ENCODE results near the gene LRCH1.

- TF ChIP-seq CTCF (CRISPR knock-in tag; IDR thresholded peaks at IDR 0.05) = no peak
- TF ChIP-seq RXRA (CRISPR knock-in tag; IDR thresholded peaks at IDR 0.05) = no peak
- TF ChIP-seq POLR2AphosphoS5 (IDR thresholded peaks at IDR 0.05; ENCODE audit: low read depth, low read length) = no peak
- TF ChIP-seq YY1 (IDR thresholded peaks at IDR 0.05; ENCODE audit: insufficient read depth, insufficient replicate concordance, low read depth, low read length) = no peak
- TF ChIP-seq MAFK (conservative IDR thresholded peaks at IDR 0.05 in 1 of 2, IDR thresholded peaks at IDR 0.05 in 1 of 2; ENCODE audit: low read length in 2 of 2) = no peak
- TF ChIP-seq ELF1 (CRISPR knock-in tag; IDR thresholded peaks at IDR 0.05) = no peak
- no peak for TF ChIP-seq TBP (CRISPR knock-in tag; IDR thresholded peaks at IDR 0.05)
- TF ChIP-seq, protein P1, sequence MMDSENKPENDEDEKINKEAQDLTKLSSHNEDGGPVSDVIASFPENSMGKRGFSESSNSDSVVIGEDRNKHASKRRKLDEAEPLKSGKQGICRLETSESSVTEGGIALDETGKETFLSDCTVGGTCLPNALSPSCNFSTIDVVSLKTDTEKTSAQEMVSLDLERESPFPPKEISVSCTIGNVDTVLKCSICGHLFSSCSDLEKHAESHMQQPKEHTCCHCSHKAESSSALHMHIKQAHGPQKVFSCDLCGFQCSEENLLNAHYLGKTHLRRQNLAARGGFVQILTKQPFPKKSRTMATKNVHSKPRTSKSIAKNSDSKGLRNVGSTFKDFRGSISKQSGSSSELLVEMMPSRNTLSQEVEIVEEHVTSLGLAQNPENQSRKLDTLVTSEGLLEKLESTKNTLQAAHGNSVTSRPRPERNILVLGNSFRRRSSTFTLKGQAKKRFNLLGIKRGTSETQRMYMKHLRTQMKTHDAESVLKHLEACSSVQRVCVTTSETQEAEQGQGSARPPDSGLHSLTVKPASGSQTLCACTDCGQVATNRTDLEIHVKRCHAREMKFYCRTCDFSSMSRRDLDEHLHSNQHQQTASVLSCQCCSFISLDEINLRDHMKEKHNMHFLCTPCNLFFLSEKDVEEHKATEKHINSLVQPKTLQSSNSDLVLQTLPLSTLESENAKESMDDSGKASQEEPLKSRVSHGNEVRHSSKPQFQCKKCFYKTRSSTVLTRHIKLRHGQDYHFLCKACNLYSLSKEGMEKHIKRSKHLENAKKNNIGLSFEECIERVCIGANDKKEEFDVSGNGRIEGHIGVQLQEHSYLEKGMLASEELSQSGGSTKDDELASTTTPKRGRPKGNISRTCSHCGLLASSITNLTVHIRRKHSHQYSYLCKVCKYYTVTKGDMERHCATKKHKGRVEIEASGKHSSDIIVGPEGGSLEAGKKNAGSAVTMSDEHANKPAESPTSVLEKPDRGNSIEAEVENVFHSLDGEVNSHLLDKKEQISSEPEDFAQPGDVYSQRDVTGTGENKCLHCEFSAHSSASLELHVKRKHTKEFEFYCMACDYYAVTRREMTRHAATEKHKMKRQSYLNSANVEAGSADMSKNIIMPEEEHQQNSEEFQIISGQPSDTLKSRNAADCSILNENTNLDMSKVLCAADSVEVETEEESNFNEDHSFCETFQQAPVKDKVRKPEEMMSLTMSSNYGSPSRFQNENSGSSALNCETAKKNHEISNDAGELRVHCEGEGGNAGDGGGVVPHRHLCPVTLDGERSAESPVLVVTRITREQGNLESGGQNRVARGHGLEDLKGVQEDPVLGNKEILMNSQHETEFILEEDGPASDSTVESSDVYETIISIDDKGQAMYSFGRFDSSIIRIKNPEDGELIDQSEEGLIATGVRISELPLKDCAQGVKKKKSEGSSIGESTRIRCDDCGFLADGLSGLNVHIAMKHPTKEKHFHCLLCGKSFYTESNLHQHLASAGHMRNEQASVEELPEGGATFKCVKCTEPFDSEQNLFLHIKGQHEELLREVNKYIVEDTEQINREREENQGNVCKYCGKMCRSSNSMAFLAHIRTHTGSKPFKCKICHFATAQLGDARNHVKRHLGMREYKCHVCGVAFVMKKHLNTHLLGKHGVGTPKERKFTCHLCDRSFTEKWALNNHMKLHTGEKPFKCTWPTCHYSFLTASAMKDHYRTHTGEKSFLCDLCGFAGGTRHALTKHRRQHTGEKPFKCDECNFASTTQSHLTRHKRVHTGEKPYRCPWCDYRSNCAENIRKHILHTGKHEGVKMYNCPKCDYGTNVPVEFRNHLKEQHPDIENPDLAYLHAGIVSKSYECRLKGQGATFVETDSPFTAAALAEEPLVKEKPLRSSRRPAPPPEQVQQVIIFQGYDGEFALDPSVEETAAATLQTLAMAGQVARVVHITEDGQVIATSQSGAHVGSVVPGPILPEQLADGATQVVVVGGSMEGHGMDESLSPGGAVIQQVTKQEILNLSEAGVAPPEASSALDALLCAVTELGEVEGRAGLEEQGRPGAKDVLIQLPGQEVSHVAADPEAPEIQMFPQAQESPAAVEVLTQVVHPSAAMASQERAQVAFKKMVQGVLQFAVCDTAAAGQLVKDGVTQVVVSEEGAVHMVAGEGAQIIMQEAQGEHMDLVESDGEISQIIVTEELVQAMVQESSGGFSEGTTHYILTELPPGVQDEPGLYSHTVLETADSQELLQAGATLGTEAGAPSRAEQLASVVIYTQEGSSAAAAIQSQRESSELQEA (CRISPR knock-in tag; IDR thresholded peaks at IDR 0.05; ENCODE audit: not compliant biosample characterization) = no peak
- TF ChIP-seq TCF12 (IDR thresholded peaks at IDR 0.05) = no peak
- TF ChIP-seq TCF12 (CRISPR knock-in tag; IDR thresholded peaks at IDR 0.05) = no peak
- no peak for TF ChIP-seq TAF1 (CRISPR knock-in tag; IDR thresholded peaks at IDR 0.05)
- no peak for TF ChIP-seq FOSL2 (CRISPR knock-in tag; IDR thresholded peaks at IDR 0.05)
- no peak for TF ChIP-seq ZSCAN9 (CRISPR knock-in tag; IDR thresholded peaks at IDR 0.05; ENCODE audit: borderline replicate concordance)
- no peak for TF ChIP-seq ZNF382 (CRISPR knock-in tag; IDR thresholded peaks at IDR 0.05; ENCODE audit: borderline replicate concordance)
These were observed 19.1 kb downstream of the LRCH1 start for GRCh38 chr13:46571909-46572595.

Data from HepG2 (cell line).